HepG2 (cell line): Measurements from ENCODE around the gene CCN2. TPM values are rescaled to one million over a fixed set of nuclear protein-coding genes. Genes with fewer than 3 reads are reported as not detected.

Experiments
- BCL6 ChIP-seq: IDR thresholded peaks from 2 replicates; pipeline ENCODE4 v1.6.1; 2016; ENCODE audit warnings: missing genetic modification reagents, missing compliant biosample characterization
- BHLHE40 ChIP-seq: IDR thresholded peaks from 2 replicates; pipeline ENCODE4 v1.6.1; 2011; ENCODE audit warnings: low read length, improper control_type of control experiment
- KLF6 ChIP-seq: IDR thresholded peaks from 2 replicates; pipeline ENCODE4 v1.8.0; 2016; ENCODE audit warnings: missing biosample characterization, missing genetic modification reagents
- MIER2 ChIP-seq: IDR thresholded peaks from 2 replicates; pipeline ENCODE4 v1.6.1; 2016; ENCODE audit warnings: missing biosample characterization, missing genetic modification reagents
- NCOA2 ChIP-seq: sonication (generic); formaldehyde crosslinking; IDR thresholded peaks from 2 replicates; pipeline ENCODE4 v1.8.0; 2022; ENCODE audit warnings: inconsistent platforms
- NFIC ChIP-seq: IDR thresholded peaks from 2 replicates; pipeline ENCODE4 v1.6.1; 2012; ENCODE audit warnings: mild to moderate bottlenecking, low read length, inconsistent platforms
- PITX1 ChIP-seq: sonication (generic); formaldehyde crosslinking; IDR thresholded peaks from 2 replicates; pipeline ENCODE4 v1.5.1; 2020; ENCODE audit warnings: mild to moderate bottlenecking, missing genetic modification reagents
- PLRG1 ChIP-seq: fragments of 450-650 bp; conservative IDR thresholded peaks from 2 replicates; pipeline ENCODE4 v1.6.1; 2016
- PRMT3 ChIP-seq: sonication (generic); formaldehyde crosslinking; IDR thresholded peaks from 2 replicates; pipeline ENCODE4 v1.8.1; 2022; ENCODE audit warnings: low read depth, mild to moderate bottlenecking, moderate library complexity, missing genetic modification reagents, borderline replicate concordance
- PRPF4 ChIP-seq: fragments of 200-400 bp; formaldehyde crosslinking; IDR thresholded peaks from 2 replicates; pipeline ENCODE4 v1.6.1; 2016; ENCODE audit warnings: low read length, low read depth; ENCODE audit not compliant: poor library complexity, severe bottlenecking
- PTBP1 ChIP-seq: fragments of 200-400 bp; formaldehyde crosslinking; IDR thresholded peaks from 2 replicates; pipeline ENCODE4 v1.6.1; 2018; ENCODE audit warnings: low read length, low read depth; ENCODE audit not compliant: poor library complexity, severe bottlenecking
- REL ChIP-seq: sonication (generic); formaldehyde crosslinking; conservative IDR thresholded peaks from 2 replicates; pipeline ENCODE4 v1.8.0; 2022; ENCODE audit warnings: mild to moderate bottlenecking, missing genetic modification reagents, moderate library complexity
- SOX13 ChIP-seq, 3 experiments: fragments of 450-650 bp in 1 of 3; sonication (generic) in 1 of 3; formaldehyde crosslinking in 1 of 3; IDR thresholded peaks in 2 of 3; conservative IDR thresholded peaks in 1 of 3; 2 replicates each; pipeline versions ENCODE4 v1.5.0 to v1.6.1; 2016 to 2020; ENCODE audit warnings: antibody characterized with exemption in 1 of 3, mild to moderate bottlenecking in 1 of 3, missing compliant biosample characterization in 1 of 3, missing genetic modification reagents in 1 of 3, moderate library complexity in 1 of 3
- TBX2 ChIP-seq: sonication (generic); formaldehyde crosslinking; IDR thresholded peaks from 2 replicates; pipeline ENCODE4 v1.5.0; 2020; ENCODE audit warnings: missing genetic modification reagents, mild to moderate bottlenecking, borderline replicate concordance
- ZNF296 ChIP-seq: sonication (generic); formaldehyde crosslinking; conservative IDR thresholded peaks from 2 replicates; pipeline ENCODE4 v1.5.0; 2020; ENCODE audit warnings: mild to moderate bottlenecking, missing genetic modification reagents
- ZNF44 ChIP-seq: sonication (generic); formaldehyde crosslinking; IDR thresholded peaks from 2 replicates; pipeline ENCODE4 v1.5.1; 2020; ENCODE audit warnings: mild to moderate bottlenecking, missing genetic modification reagents
- ZNF460 ChIP-seq: sonication (generic); formaldehyde crosslinking; IDR thresholded peaks from 2 replicates; pipeline ENCODE4 v1.5.1; 2020; ENCODE audit warnings: missing genetic modification reagents, mild to moderate bottlenecking, borderline replicate concordance
- ZNF605 ChIP-seq: sonication (generic); formaldehyde crosslinking; IDR thresholded peaks from 2 replicates; pipeline ENCODE4 v1.8.0; 2022; ENCODE audit warnings: mild to moderate bottlenecking, missing genetic modification reagents
- ZNF674 ChIP-seq: sonication (generic); formaldehyde crosslinking; IDR thresholded peaks from 2 replicates; pipeline ENCODE4 v1.5.0; 2020; ENCODE audit warnings: low read depth, mild to moderate bottlenecking, missing genetic modification reagents
- ZNF720 ChIP-seq: sonication (generic); formaldehyde crosslinking; IDR thresholded peaks from 2 replicates; pipeline ENCODE4 v1.4.0; 2020; ENCODE audit warnings: missing genetic modification reagents
- ZNF878 ChIP-seq: sonication (generic); formaldehyde crosslinking; IDR thresholded peaks from 2 replicates; pipeline ENCODE4 v1.8.1; 2023; ENCODE audit warnings: mild to moderate bottlenecking, missing genetic modification reagents, moderate library complexity
- polyA plus RNA-seq, 8 experiments: library from polyadenylated mRNA; depleted of rRNA in 3 of 8; stranded (reverse) in 7 of 8; unstranded in 1 of 8; fragments of >200 nt; fragmentation: Illumina TruSeq in 4 of 8; extraction: Trizol in 4 of 8; gene quantifications; 2 replicates each; pipeline versions ENCODE4 v1.2.1 to v1.2.3, GENCODE V29; 2011 to 2016; ENCODE audit warnings: low read depth in 4 of 8, missing spikeins in 1 of 8, mixed read lengths in 1 of 8; ENCODE audit not compliant: insufficient read depth in 1 of 8
- total RNA-seq, 5 experiments: library from RNA; depleted of rRNA; stranded (reverse); fragments of >200 nt; fragmentation: Illumina TruSeq; extraction: Trizol; gene quantifications; 2 replicates each; pipeline ENCODE4 v1.2.3, GENCODE V29; 2016; ENCODE audit warnings: low read depth in 1 of 5
- TF ChIP-seq, protein P1 (sequence below): sonication (generic); formaldehyde crosslinking; IDR thresholded peaks from 2 replicates; pipeline ENCODE4 v1.9.0; 2021; ENCODE audit warnings: missing genetic modification reagents, borderline replicate concordance
- TF ChIP-seq, protein P2 (sequence below): sonication (generic); formaldehyde crosslinking; IDR thresholded peaks from 2 replicates; pipeline ENCODE4 v1.5.0; 2020; ENCODE audit warnings: mild to moderate bottlenecking, missing genetic modification reagents, moderate library complexity
- TF ChIP-seq, protein P3 (sequence below): sonication (generic); formaldehyde crosslinking; IDR thresholded peaks from 2 replicates; pipeline ENCODE4 v1.8.1; 2023; ENCODE audit warnings: mild to moderate bottlenecking, missing genetic modification reagents
- TF ChIP-seq, protein P4 (sequence below): sonication (generic); formaldehyde crosslinking; IDR thresholded peaks from 2 replicates; pipeline ENCODE4 v1.4.0; 2020; ENCODE audit warnings: missing genetic modification reagents

The CCN2 gene
- total and polyA plus RNA-seq, 2 of the 13 experiments (the other 11 are each of a cell fraction or from before 2014, with no cell fraction given), result 34.7 to 316 TPM

DNA sequence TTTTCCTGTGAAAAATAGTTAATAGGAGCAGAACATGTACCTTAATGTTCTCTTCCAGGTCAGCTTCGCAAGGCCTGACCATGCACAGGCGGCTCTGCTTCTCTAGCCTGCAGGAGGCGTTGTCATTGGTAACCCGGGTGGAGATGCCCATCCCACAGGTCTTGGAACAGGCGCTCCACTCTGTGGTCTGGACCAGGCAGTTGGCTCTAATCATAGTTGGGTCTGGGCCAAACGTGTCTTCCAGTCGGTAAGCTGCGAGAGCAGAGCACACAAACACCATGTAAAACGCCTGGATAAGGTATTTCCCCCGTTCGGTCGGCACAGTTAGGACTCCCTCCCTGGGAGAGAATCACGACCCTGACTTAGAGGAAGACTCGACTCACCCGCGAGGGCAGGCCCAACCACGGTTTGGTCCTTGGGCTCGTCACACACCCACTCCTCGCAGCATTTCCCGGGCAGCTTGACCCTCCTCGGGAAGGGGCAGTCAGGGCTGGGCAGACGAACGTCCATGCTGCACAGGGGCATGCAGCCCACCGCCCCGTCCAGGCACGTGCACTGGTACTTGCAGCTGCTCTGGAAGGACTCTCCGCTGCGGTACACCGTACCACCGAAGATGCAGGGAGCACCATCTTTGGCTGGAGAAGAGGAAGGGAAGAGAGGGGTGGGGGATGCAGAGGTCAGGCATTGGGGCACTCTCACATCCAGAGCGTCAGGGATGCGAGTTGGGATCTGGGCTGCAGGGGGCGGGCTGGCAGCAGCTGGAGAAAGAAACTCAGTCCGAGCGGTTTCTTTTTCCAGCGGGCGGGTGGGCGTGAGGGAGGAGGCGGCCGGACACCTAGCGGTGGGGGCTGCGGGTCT, 1.0 kb downstream of the CCN2 start (continued):
- TF ChIP-seq, protein P1, sequence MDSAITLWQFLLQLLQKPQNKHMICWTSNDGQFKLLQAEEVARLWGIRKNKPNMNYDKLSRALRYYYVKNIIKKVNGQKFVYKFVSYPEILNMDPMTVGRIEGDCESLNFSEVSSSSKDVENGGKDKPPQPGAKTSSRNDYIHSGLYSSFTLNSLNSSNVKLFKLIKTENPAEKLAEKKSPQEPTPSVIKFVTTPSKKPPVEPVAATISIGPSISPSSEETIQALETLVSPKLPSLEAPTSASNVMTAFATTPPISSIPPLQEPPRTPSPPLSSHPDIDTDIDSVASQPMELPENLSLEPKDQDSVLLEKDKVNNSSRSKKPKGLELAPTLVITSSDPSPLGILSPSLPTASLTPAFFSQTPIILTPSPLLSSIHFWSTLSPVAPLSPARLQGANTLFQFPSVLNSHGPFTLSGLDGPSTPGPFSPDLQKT (CRISPR knock-in tag), result 0 out of 2 replicates have a peak, but pooled peaks have one; percentile 57
- TF ChIP-seq ZNF44 (CRISPR knock-in tag) (no peak), PITX1 (peak; percentile 67), SOX13 (IDR thresholded peaks at IDR 0.05) (no peak), SOX13 (CRISPR knock-in tag; conservative IDR thresholded peaks at IDR 0.05 in 1 of 2, IDR thresholded peaks at IDR 0.05 in 1 of 2) (no peak), PRPF4 (peak; percentile 36), MIER2 (peak; percentile 32; the same call in 1 of the 2 replicates), ZNF605 (peak; percentile 70), NFIC (0 out of 2 replicates have a peak, but pooled peaks have one; percentile 72), ZNF674 (peak; percentile 29; the same call in 1 of the 2 replicates), PRMT3 (CRISPR knock-in tag) (peak; percentile 75), BCL6 (CRISPR knock-in tag) (peak; percentile 20; the same call in 1 of the 2 replicates), ZNF878 (CRISPR knock-in tag) (peak; percentile 62; the same call in 1 of the 2 replicates), REL (CRISPR knock-in tag) (peak; percentile 88), NCOA2 (CRISPR knock-in tag) (0 out of 2 replicates have a peak, but pooled peaks have one; percentile 15), PLRG1 (no peak), TBX2 (peak; percentile 68), KLF6 (CRISPR knock-in tag) (no peak), BHLHE40 (peak; percentile 52), PTBP1 (peak; percentile 87), ZNF460 (no peak; the same call in 1 of the 2 replicates), ZNF296 (CRISPR knock-in tag) (0 out of 2 replicates have a peak, but pooled peaks have one; percentile 11), ZNF720 (no peak)
- TF ChIP-seq, protein P2, sequence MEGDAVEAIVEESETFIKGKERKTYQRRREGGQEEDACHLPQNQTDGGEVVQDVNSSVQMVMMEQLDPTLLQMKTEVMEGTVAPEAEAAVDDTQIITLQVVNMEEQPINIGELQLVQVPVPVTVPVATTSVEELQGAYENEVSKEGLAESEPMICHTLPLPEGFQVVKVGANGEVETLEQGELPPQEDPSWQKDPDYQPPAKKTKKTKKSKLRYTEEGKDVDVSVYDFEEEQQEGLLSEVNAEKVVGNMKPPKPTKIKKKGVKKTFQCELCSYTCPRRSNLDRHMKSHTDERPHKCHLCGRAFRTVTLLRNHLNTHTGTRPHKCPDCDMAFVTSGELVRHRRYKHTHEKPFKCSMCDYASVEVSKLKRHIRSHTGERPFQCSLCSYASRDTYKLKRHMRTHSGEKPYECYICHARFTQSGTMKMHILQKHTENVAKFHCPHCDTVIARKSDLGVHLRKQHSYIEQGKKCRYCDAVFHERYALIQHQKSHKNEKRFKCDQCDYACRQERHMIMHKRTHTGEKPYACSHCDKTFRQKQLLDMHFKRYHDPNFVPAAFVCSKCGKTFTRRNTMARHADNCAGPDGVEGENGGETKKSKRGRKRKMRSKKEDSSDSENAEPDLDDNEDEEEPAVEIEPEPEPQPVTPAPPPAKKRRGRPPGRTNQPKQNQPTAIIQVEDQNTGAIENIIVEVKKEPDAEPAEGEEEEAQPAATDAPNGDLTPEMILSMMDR, result peak; percentile 83
- TF ChIP-seq, protein P3, sequence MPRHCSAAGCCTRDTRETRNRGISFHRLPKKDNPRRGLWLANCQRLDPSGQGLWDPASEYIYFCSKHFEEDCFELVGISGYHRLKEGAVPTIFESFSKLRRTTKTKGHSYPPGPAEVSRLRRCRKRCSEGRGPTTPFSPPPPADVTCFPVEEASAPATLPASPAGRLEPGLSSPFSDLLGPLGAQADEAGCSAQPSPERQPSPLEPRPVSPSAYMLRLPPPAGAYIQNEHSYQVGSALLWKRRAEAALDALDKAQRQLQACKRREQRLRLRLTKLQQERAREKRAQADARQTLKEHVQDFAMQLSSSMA (CRISPR knock-in tag), result peak; percentile 76; the same call in 1 of the 2 replicates
- TF ChIP-seq, protein P4, sequence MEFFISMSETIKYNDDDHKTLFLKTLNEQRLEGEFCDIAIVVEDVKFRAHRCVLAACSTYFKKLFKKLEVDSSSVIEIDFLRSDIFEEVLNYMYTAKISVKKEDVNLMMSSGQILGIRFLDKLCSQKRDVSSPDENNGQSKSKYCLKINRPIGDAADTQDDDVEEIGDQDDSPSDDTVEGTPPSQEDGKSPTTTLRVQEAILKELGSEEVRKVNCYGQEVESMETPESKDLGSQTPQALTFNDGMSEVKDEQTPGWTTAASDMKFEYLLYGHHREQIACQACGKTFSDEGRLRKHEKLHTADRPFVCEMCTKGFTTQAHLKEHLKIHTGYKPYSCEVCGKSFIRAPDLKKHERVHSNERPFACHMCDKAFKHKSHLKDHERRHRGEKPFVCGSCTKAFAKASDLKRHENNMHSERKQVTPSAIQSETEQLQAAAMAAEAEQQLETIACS, result peak; percentile 50; the same call in 1 of the 2 replicates
